HCT116 (cell line): ENCODE results near the gene NEDD4. TPM values are rescaled to one million over a fixed set of nuclear protein-coding genes. Genes with fewer than 3 reads are reported as not detected.

Experiments
- ATAC-seq: fragments of 200-7000 bp; cut with Tn5 transposase; 2 replicates; pipeline ENCODE4 v1.9.1; 2020; ENCODE audit warnings: mild to moderate bottlenecking, moderate library complexity
- BruUV-seq: library from RNA; stranded (reverse); fragments of 400-500 nt; replicated peaks from 2 replicates; lab custom pipeline; 2021; lab: Mats Ljungman, UMichigan
- CTCF ChIA-PET: fragments of 300-600 bp; sonication (Branson Sonifier 250); formaldehyde crosslinking; loops from one replicate; lab custom pipeline; 2021; ENCODE audit warnings: antibody characterized with exemption; lab: Charles Lee
- POLR2A ChIA-PET: fragments of 300-600, 350-600 bp; sonication (Branson Sonifier 250); formaldehyde crosslinking; loops from one replicate; lab custom pipeline; 2021; ENCODE audit warnings: antibody characterized with exemption; lab: Charles Lee
- RAD21 ChIA-PET, 2 experiments: fragments of 300-600 bp; sonication (Branson Sonifier 250); formaldehyde crosslinking; loops; one replicate each; lab custom pipeline; 2023; ENCODE audit warnings: low total read pairs in 2 of 2; ENCODE audit not compliant: uncharacterized antibody in 2 of 2, unreplicated experiment in 2 of 2, low non-redundant PET in 1 of 2; lab: Charles Lee
- DNase-seq: peaks from one replicate; pipeline ENCODE4 v3.0.0-alpha.2; 2010; ENCODE audit warnings: low read depth, low spot score
- H2AFZ ChIP-seq: fragments of 200-600 bp; shearing (Covaris generic), sonication (generic); 2 replicates; pipeline ENCODE4 v1.6.1; 2017; ENCODE audit warnings: low read depth, mixed run types, mixed read lengths, antibody characterized with exemption, low read length; ENCODE audit not compliant: poor library complexity, severe bottlenecking
- H3K27ac ChIP-seq: 2 replicates; pipeline ENCODE4 v1.5.1; 2012; ENCODE audit warnings: low read depth, low read length
- H3K27me3 ChIP-seq: fragments of 200-600 bp; sonication (generic); 2 replicates; pipeline ENCODE4 v1.6.1; 2016; ENCODE audit warnings: mixed run types, low read length, mixed read lengths; ENCODE audit not compliant: insufficient read depth
- H3K36me3 ChIP-seq, 2 experiments: fragments of 200-500 bp in 1 of 2; fragments of 200-600 bp in 1 of 2; sonication (Bioruptor generic) in 1 of 2; sonication (generic) in 1 of 2; 2 replicates each; pipeline versions ENCODE4 v1.5.1 to v1.6.1; 2014 to 2016; ENCODE audit warnings: low read length in 2 of 2, inconsistent platforms in 1 of 2, mixed read lengths in 1 of 2, mixed run types in 1 of 2; ENCODE audit not compliant: insufficient read depth in 2 of 2, control insufficient read depth in 1 of 2
- H3K4me1 ChIP-seq, 2 experiments: fragments of 200-600 bp in 1 of 2; sonication (generic) in 1 of 2; 2 replicates each; pipeline versions ENCODE4 v1.5.1 to v1.6.1; 2012 to 2017; ENCODE audit warnings: low read length in 2 of 2, inconsistent platforms in 1 of 2, mild to moderate bottlenecking in 1 of 2, mixed read lengths in 1 of 2, mixed run types in 1 of 2, moderate library complexity in 1 of 2; ENCODE audit not compliant: insufficient read depth in 2 of 2, control insufficient read depth in 1 of 2
- H3K4me2 ChIP-seq: fragments of 200-600 bp; sonication (generic); 2 replicates; pipeline ENCODE4 v1.6.1; 2017; ENCODE audit warnings: mixed run types, low read length, mixed read lengths
- H3K4me3 ChIP-seq, 2 experiments: fragments of 200-600 bp in 1 of 2; sonication (generic) in 1 of 2; replicated peaks in 1 of 2; 2 replicates each; pipeline ENCODE4 v1.5.1; 2011 to 2016; ENCODE audit warnings: low read length in 2 of 2, control low read depth in 1 of 2, low read depth in 1 of 2, mild to moderate bottlenecking in 1 of 2, mixed read lengths in 1 of 2, mixed run types in 1 of 2
- H3K79me2 ChIP-seq: fragments of 200-600 bp; sonication (generic); 2 replicates; pipeline ENCODE4 v1.6.1; 2017; ENCODE audit warnings: mild to moderate bottlenecking, mixed run types, low read length, moderate library complexity, mixed read lengths; ENCODE audit not compliant: insufficient read depth
- H3K9ac ChIP-seq: fragments of 200-600 bp; sonication (generic); 2 replicates; pipeline ENCODE4 v1.6.1; 2016; ENCODE audit warnings: low read length, mixed read lengths
- H3K9me2 ChIP-seq: fragments of 200-600 bp; sonication (generic), shearing (Covaris generic); 2 replicates; pipeline ENCODE4 v1.6.1; 2017; ENCODE audit warnings: mixed run types, mild to moderate bottlenecking, moderate library complexity; ENCODE audit not compliant: insufficient read depth
- H3K9me3 ChIP-seq, 2 experiments: fragments of 200-500 bp in 1 of 2; fragments of 200-600 bp in 1 of 2; sonication (Bioruptor generic) in 1 of 2; sonication (generic) in 1 of 2; 2 replicates each; pipeline ENCODE4 v1.6.1; 2014 to 2017; ENCODE audit warnings: low read length in 2 of 2, mixed read lengths in 2 of 2, inconsistent platforms in 1 of 2, low read depth in 1 of 2, mild to moderate bottlenecking in 1 of 2, mixed run types in 1 of 2, moderate library complexity in 1 of 2; ENCODE audit not compliant: control insufficient read depth in 1 of 2, insufficient read depth in 1 of 2
- H4K20me1 ChIP-seq: fragments of 200-600 bp; sonication (generic), shearing (Covaris generic); 2 replicates; pipeline ENCODE4 v1.6.1; 2017; ENCODE audit warnings: mixed run types, mild to moderate bottlenecking, moderate library complexity; ENCODE audit not compliant: insufficient read depth
- ELF1 ChIP-seq: IDR thresholded peaks from 2 replicates; pipeline ENCODE4 v1.6.1; 2012; ENCODE audit warnings: low read depth, borderline replicate concordance
- POLR2A ChIP-seq: IDR thresholded peaks from 2 replicates; pipeline ENCODE4 v1.7.0; 2011; ENCODE audit warnings: borderline replicate concordance; ENCODE audit not compliant: insufficient read depth, insufficient read length; ENCODE audit errors: extremely low read depth
- RAD21 ChIP-seq: IDR thresholded peaks from 2 replicates; pipeline ENCODE4 v1.6.1; 2012; ENCODE audit warnings: low read depth, mild to moderate bottlenecking
- SRF ChIP-seq: IDR thresholded peaks from 2 replicates; pipeline ENCODE4 v1.6.1; 2012; ENCODE audit warnings: low read depth
- ZBTB33 ChIP-seq: IDR thresholded peaks from 2 replicates; pipeline ENCODE4 v1.6.1; 2011; ENCODE audit warnings: mild to moderate bottlenecking, low read length, moderate library complexity; ENCODE audit not compliant: insufficient replicate concordance; ENCODE audit errors: extremely low read depth
- ZFX ChIP-seq: fragments of 450-650 bp; IDR thresholded peaks from 2 replicates; pipeline ENCODE4 v1.6.1; 2017
- intact Hi-C: fragments of 100-400 bp; cut with micrococcal nuclease; formaldehyde crosslinking; loops from 2 replicates; pipeline ENCODE4 v1.10.0; 2022
- total RNA-seq: library from RNA; stranded (reverse); gene quantifications from one replicate; pipeline ENCODE4 v1.2.1, GENCODE V29; 2021; ENCODE audit not compliant: unreplicated experiment

NEDD4 gene
- total RNA-seq, 1 experiment from 2014 or later = 13.7 TPM

GRCh38 chr15:55992769-55993110 lies 672 bp downstream of the NEDD4 start:
- Histone ChIP-seq H3K36me3 (no peaks in the 10 kb centered on the region), H3K4me2 (peak overlapping the region; percentile 90), H3K9me3 (no peaks in the 10 kb centered on the region), H2AFZ (peak overlapping the region; percentile 52), H4K20me1 (no peaks in the 10 kb centered on the region), H3K27me3 (no peaks in the 10 kb centered on the region), H3K79me2 (0 out of 2 replicates have a peak, but pooled peaks cover 10% of the 10 kb centered on the region), H3K4me1 (peaks cover 8 to 17% of the 10 kb centered on the region in 2 experiments), H3K9me2 (no peaks in the 10 kb centered on the region), H3K9ac (peak overlapping the region; percentile 70)
- no peak for DNase-seq
- no TSS peak for BruUV-seq
- ChIA-PET RAD21 (no interaction called here), POLR2A (no interaction called here)
- no peak for TF ChIP-seq POLR2A
- TF ChIP-seq ZFX = no peak
- TF ChIP-seq ZBTB33 = no peak
- TF ChIP-seq RAD21 = no peak
- TF ChIP-seq ELF1 = no peak
- TF ChIP-seq SRF = no peak
- TF ChIP-seq, all 23 proteins: peak for 0
- Histone ChIP-seq H3K27ac (peak overlapping the region; percentile 68), H3K4me3 (peak overlapping the region; percentile 66 to 77)
- CTCF ChIA-PET = interaction anchor here (1.1 kb wide), 1 partner anchor 9 kb away, joined by 3 read pairs; no protein-coding TSS in a partner anchor
- intact Hi-C loops = loop anchor here (2.0 to 10.0 kb wide), 2 partner anchors 60 to 252 kb away; partner anchors contain the start of gene RFX7
- ATAC-seq = no peak
